GM18868 (cell line): ENCODE results near the gene PHC2.
"Not testable (repeated sequence)": the region's sequence is repeated elsewhere in the genome, so short reads cannot be mapped to it uniquely, and the experiment has no call there.

Experiments
- ATAC-seq: cut with Tn5 transposase; IDR thresholded peaks from one replicate; pipeline ENCODE4 v1.9.1; 2021; ENCODE audit warnings: mild to moderate bottlenecking, moderate library complexity; ENCODE audit not compliant: unreplicated experiment

PHC2 gene

GRCh38 chr1:33320619-33321165 lies 110.2 kb downstream of the PHC2 start, which contains the start of gene A3GALT2:
A3GALT2 (minus strand) TSS chr1:33321098; CDS start chr1:33321098, 0 bp downstream.
- no peak for ATAC-seq

GRCh38 chr1:33319949-33320618 lies 110.8 kb downstream of the PHC2 start:
- ATAC-seq = no peak

- ATAC-seq = no peak
These were observed 111.5 kb downstream of the PHC2 start for GRCh38 chr1:33319186-33319948.

DNA sequence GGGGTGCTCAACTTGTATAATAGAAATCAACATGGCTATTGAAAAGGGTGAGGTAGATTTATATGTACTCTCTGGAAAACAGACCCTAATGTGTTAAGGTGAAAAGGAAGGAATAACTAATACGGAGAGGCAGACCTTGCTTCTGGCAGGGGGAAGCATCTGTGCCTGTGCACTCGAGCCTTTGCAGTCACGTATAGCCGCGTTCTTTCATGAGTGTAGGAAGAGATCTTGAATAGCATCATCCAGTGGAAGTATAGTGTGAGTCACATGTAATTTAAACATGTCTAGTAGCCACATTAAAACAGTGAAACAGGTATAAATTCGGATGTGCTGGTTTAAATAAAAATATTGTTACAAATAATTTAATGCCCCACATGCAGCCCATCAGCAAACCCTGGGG lies 112.9 kb downstream of the PHC2 start:
- no peak for ATAC-seq

- ATAC-seq = no peak
These were observed 113.5 kb downstream of the PHC2 start for GRCh38 chr1:33317354-33317753.

GRCh38 chr1:33316601-33317000 lies 114.3 kb downstream of the PHC2 start:
- no peak for ATAC-seq

GRCh38 chr1:33314416-33314815 lies 116.5 kb downstream of the PHC2 start:
- no peak for ATAC-seq

GRCh38 chr1:33312413-33312749 lies 118.5 kb downstream of the PHC2 start:
- no peak for ATAC-seq

DNA sequence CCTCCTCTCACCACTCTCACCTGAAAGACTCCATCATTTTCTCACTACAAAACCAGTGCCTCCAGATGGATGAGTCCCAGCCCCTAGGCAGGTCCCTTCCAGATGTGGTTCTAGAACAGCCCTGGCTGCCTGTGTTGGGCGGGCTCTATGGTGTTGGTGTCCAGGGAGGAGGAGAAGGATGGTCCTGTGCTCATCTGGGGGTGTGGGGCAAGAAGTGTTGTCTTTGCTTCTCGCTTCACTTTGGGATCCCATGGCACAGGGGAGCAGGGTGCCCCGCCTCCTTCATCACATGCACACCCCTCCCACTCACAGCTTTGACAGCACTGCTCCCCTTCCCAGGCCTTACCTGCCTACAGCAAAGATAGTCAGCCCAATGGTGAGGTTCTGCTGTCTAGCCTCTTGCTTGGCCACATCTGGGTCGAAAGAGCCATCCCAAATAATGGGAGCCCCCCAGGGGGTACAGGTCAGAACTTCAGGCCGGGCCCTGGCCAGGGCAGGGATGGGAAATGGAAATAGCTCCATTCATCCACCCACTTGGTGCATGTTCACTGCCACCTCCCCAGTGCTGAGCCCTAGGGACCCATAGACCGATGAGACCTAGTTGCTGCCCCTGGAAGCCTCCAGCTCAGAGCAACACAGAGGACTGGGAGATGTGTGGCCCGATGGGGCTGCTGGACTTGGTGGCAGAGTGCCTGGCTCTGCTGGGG lies 119.0 kb downstream of the PHC2 start:
- ATAC-seq = no peak

GRCh38 chr1:33310702-33311101 lies 120.2 kb downstream of the PHC2 start:
- no peak for ATAC-seq

GRCh38 chr1:33309351-33309750 lies 121.5 kb downstream of the PHC2 start:
- not testable (repeated sequence) for ATAC-seq

- ATAC-seq = no peak
These were observed 123.4 kb downstream of the PHC2 start for GRCh38 chr1:33307494-33307864.

- no peak for ATAC-seq
These were observed 124.0 kb downstream of the PHC2 start for GRCh38 chr1:33306653-33307493.

GRCh38 chr1:33305816-33306652 lies 124.9 kb downstream of the PHC2 start:
- no peak for ATAC-seq

- no peak for ATAC-seq
These were observed 125.9 kb downstream of the PHC2 start for GRCh38 chr1:33305016-33305415.

DNA sequence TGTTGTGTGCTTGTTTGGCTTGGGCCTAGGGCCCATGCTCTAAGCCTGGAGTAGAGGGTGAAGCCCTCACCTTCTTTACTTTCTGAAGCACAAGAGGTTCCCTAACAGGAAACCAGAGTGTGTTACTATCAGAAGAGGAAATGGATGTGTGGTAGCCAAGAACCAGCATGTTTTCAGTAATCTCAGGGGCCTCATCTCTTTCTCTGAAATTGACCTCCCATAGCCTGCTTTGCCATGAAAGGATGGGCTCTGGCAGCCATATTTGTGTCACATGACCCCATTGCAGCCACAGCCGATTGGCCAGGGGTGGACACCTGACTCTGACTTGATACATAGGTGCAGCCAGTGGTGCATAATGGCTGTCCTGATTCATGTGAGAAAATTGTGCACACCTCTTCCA lies 128.6 kb downstream of the PHC2 start:
- ATAC-seq = no peak

DNA sequence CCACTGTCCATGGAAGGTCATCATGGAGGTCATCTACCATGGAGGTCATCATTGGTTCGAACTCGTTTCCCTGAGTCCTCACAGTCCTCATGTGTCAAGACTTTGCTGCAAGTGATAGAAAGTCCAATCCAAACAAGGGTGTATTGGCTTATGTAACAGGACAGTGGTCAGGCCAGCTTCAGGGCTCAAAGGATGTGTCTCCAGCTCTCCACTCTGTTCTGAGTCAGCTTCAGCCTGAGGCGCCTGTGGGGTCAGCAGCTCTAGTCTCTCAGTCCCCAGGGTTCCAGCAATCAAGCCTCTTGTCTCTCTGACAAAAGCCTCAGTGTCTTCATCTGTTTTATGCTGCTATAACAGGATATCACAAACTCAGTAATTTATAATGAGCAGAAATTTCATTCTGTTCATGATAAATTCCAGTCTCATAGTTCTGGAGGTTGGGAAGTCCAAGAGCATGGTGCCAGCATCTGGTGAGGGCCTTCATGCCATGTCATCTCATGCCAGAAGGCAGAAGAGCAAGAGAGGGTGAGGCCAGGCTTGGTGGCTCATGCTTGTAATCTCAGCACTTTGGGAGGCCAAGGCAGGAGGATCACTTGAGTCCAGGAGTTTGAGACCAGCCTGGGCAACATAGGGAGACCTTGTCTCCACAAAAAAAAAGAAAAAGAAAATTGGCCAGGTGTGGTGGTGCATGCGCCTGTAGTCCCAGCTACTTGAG lies 129.5 kb downstream of the PHC2 start:
- ATAC-seq = no peak

DNA sequence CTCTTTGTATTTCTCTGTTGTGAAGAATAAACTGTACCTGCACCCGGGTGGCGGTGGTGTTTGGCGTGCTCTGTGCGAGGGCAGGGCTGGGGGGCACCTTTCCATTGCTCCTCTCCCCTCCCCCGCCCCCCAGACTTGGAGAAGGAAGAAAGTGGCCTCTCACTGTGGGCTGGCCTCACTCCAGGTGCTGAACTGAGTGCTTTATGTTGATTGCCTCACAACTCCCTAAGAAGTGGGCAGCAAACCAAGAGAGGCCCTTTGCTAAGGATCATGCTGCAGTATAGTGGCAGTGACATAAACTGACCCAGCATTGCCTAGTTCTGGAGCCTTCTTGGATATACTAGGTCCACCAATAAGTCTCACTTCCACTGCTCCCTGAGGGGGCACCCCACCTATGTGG lies 130.2 kb downstream of the PHC2 start:
- ATAC-seq = no peak

- ATAC-seq = no peak
These were observed 131.3 kb downstream of the PHC2 start for GRCh38 chr1:33299461-33300155.
